HL-60 (cell line): ENCODE results near the gene FGD5.

Experiments used
- DNase-seq, 2 experiments: peaks; one replicate each; pipeline ENCODE4 v3.0.0-alpha.2; 2010 to 2020; ENCODE audit warnings: low read depth in 1 of 2, low spot score in 1 of 2
- H3K27ac ChIP-seq: fragments of 250-450 bp; sonication (Bioruptor Pico); replicated peaks from 2 replicates; pipeline ENCODE4 v1.5.1; 2020; ENCODE audit warnings: mild to moderate bottlenecking, moderate library complexity
- H3K27me3 ChIP-seq: fragments of 250-450 bp; sonication (Bioruptor Pico); 2 replicates; pipeline ENCODE4 v1.5.1; 2021; ENCODE audit warnings: mild to moderate bottlenecking, moderate library complexity; ENCODE audit not compliant: insufficient read depth, poor library complexity, severe bottlenecking
- H3K4me3 ChIP-seq: replicated peaks from 2 replicates; pipeline ENCODE4 v1.5.1; 2011; ENCODE audit warnings: mild to moderate bottlenecking, control low read depth, low read length; ENCODE audit not compliant: insufficient read depth
- GABPA ChIP-seq: IDR thresholded peaks from 2 replicates; pipeline ENCODE4 v1.6.1; 2012; ENCODE audit warnings: low read depth
- POLR2AphosphoS5 ChIP-seq: IDR thresholded peaks from 2 replicates; pipeline ENCODE4 v1.6.1; 2012; ENCODE audit warnings: low read depth
- SPI1 ChIP-seq: IDR thresholded peaks from 2 replicates; pipeline ENCODE4 v1.6.1; 2012; ENCODE audit warnings: low read depth, mild to moderate bottlenecking, borderline replicate concordance
- TF ChIP-seq, protein P1 (sequence below): IDR thresholded peaks from 2 replicates; pipeline ENCODE4 v1.6.1; 2012; ENCODE audit warnings: low read depth; ENCODE audit not compliant: insufficient replicate concordance
- TF ChIP-seq, protein P2 (sequence below): IDR thresholded peaks from one replicate; pipeline ENCODE4 v1.5.1; 2011; ENCODE audit warnings: low read length, control low read depth, inconsistent platforms; ENCODE audit not compliant: insufficient read depth

Gene FGD5

DNA sequence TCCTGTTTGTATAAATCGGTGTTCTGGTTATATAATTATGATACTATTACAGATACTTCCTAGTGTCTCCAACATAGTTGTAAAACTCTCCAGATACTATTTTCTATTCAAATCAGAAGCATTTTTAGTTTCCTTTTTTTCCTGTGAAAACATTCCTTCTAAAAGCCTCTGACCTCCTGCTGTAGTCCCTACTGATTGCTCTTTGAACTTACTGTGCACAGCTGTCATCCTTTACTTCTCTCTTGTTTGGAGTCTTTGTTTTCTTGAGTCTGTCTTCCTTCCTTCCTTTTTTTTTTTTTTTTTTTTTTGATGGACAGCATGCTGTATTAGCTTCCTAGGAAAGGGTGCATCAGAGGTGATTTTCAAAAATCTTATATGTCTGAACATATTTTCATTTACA is 157.6 kb downstream of the FGD5 start:
- TF ChIP-seq SPI1 (no peak), GABPA (no peak), POLR2AphosphoS5 (no peak)
- TF ChIP-seq, protein P1, sequence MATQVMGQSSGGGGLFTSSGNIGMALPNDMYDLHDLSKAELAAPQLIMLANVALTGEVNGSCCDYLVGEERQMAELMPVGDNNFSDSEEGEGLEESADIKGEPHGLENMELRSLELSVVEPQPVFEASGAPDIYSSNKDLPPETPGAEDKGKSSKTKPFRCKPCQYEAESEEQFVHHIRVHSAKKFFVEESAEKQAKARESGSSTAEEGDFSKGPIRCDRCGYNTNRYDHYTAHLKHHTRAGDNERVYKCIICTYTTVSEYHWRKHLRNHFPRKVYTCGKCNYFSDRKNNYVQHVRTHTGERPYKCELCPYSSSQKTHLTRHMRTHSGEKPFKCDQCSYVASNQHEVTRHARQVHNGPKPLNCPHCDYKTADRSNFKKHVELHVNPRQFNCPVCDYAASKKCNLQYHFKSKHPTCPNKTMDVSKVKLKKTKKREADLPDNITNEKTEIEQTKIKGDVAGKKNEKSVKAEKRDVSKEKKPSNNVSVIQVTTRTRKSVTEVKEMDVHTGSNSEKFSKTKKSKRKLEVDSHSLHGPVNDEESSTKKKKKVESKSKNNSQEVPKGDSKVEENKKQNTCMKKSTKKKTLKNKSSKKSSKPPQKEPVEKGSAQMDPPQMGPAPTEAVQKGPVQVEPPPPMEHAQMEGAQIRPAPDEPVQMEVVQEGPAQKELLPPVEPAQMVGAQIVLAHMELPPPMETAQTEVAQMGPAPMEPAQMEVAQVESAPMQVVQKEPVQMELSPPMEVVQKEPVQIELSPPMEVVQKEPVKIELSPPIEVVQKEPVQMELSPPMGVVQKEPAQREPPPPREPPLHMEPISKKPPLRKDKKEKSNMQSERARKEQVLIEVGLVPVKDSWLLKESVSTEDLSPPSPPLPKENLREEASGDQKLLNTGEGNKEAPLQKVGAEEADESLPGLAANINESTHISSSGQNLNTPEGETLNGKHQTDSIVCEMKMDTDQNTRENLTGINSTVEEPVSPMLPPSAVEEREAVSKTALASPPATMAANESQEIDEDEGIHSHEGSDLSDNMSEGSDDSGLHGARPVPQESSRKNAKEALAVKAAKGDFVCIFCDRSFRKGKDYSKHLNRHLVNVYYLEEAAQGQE = no peak
- TF ChIP-seq, protein P2, sequence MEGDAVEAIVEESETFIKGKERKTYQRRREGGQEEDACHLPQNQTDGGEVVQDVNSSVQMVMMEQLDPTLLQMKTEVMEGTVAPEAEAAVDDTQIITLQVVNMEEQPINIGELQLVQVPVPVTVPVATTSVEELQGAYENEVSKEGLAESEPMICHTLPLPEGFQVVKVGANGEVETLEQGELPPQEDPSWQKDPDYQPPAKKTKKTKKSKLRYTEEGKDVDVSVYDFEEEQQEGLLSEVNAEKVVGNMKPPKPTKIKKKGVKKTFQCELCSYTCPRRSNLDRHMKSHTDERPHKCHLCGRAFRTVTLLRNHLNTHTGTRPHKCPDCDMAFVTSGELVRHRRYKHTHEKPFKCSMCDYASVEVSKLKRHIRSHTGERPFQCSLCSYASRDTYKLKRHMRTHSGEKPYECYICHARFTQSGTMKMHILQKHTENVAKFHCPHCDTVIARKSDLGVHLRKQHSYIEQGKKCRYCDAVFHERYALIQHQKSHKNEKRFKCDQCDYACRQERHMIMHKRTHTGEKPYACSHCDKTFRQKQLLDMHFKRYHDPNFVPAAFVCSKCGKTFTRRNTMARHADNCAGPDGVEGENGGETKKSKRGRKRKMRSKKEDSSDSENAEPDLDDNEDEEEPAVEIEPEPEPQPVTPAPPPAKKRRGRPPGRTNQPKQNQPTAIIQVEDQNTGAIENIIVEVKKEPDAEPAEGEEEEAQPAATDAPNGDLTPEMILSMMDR = no peak
- no peak for DNase-seq
- H3K27ac ChIP-seq = no peak overlapping the region
- H3K27me3 ChIP-seq = no peaks in the 10 kb centered on the region
- H3K4me3 ChIP-seq = no peak overlapping the region

DNA sequence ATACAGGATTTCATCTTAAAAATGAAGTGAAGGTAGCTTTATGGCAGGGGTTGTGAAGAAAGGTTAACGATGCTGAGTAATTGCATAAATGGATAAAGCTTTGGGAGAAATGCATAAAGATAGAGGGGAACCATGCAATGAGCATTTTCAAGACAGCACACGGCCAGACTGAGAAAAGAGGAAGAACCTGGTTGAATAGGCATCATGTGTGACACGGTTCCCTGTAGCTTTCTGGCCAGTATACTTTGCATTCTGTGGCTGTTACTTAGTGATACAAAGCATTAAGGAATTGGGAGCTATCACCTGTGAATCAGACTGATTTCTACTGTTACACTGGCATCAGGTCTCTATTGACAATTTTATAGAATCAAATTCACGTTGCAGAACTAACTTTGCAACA is 161.9 kb downstream of the FGD5 start:
- no peaks in the 10 kb centered on the region for H3K27me3 ChIP-seq
- H3K27ac ChIP-seq = peak overlapping the region; percentile 39
- no peak overlapping the region for H3K4me3 ChIP-seq
- TF ChIP-seq, protein P2 = no peak
- TF ChIP-seq POLR2AphosphoS5 (no peak), GABPA (no peak), SPI1 (peak; percentile 56; the same call in 1 of the 2 replicates)
- TF ChIP-seq, protein P1 = no peak
- DNase-seq = peak in 1 of 2 experiments; percentile 53
